ENCODE data around the gene HEATR5B. TPM values are rescaled to one million over a fixed set of nuclear protein-coding genes. Genes with fewer than 3 reads are reported as not detected.

The HEATR5B gene
- total RNA-seq, 1 experiment from 2014 or later, result 14.5 TPM

- H3K27me3 Mint-ChIP-seq (ENCODE audit: insufficient read depth, unreplicated experiment), result no peaks in the 10 kb centered on the region
- H3K27ac Mint-ChIP-seq (ENCODE audit: low read depth, unreplicated experiment), result no peak overlapping the region
- intact Hi-C loops (cut with micrococcal nuclease), result no loop called here
- H3K4me1 Mint-ChIP-seq (ENCODE audit: insufficient read depth, unreplicated experiment), result peaks cover 5% of the 10 kb centered on the region
- ChIA-PET CTCF (no interaction called here), POLR2A (no interaction called here)
- peaks cover 82% of the 10 kb centered on the region for H3K36me3 Mint-ChIP-seq (ENCODE audit: insufficient read depth, unreplicated experiment)
- H3K9me3 Mint-ChIP-seq (ENCODE audit: unreplicated experiment), result no peaks in the 10 kb centered on the region
- no TSS peak for BruUV-seq (replicated peaks)
- no peak for TF ChIP-seq CTCF (IDR thresholded peaks at IDR 0.05; ENCODE audit: unreplicated experiment)
- no peak overlapping the region for H3K4me3 Mint-ChIP-seq (ENCODE audit: unreplicated experiment)
- DNase-seq (ENCODE audit: unreplicated experiment), result no peak
These were observed 13.2 kb downstream of the HEATR5B start for GRCh38 chr2:37070931-37071330.

- no peak for DNase-seq (ENCODE audit: unreplicated experiment)
- Mint-ChIP-seq H3K4me3 (ENCODE audit: unreplicated experiment) (no peak overlapping the region), H3K4me1 (ENCODE audit: insufficient read depth, unreplicated experiment) (peaks cover 5% of the 10 kb centered on the region), H3K36me3 (ENCODE audit: insufficient read depth, unreplicated experiment) (peaks cover 88% of the 10 kb centered on the region), H3K9me3 (ENCODE audit: unreplicated experiment) (no peaks in the 10 kb centered on the region), H3K27me3 (ENCODE audit: insufficient read depth, unreplicated experiment) (no peaks in the 10 kb centered on the region), H3K27ac (ENCODE audit: low read depth, unreplicated experiment) (no peak overlapping the region)
- no TSS peak for BruUV-seq (replicated peaks)
- no peak for TF ChIP-seq CTCF (IDR thresholded peaks at IDR 0.05; ENCODE audit: unreplicated experiment)
- POLR2A ChIA-PET, result interaction anchor here (1.6 to 2.4 kb wide), 2 partner anchors 10 to 15 kb away, joined by 6 to 8 read pairs; partner anchors contain the start of genes GPATCH11 and HEATR5B
- intact Hi-C loops (cut with micrococcal nuclease), result no loop called here
- CTCF ChIA-PET, result no interaction called here
These were observed 15.5 kb downstream of the HEATR5B start for GRCh38 chr2:37068686-37069085.

GRCh38 chr2:37061776-37062175, 22.4 kb downstream of the HEATR5B start:
- H3K27ac Mint-ChIP-seq (ENCODE audit: low read depth, unreplicated experiment), result no peak overlapping the region
- no peaks in the 10 kb centered on the region for H3K9me3 Mint-ChIP-seq (ENCODE audit: unreplicated experiment)
- H3K36me3 Mint-ChIP-seq (ENCODE audit: insufficient read depth, unreplicated experiment), result peaks cover 84% of the 10 kb centered on the region
- no peak for DNase-seq (ENCODE audit: unreplicated experiment)
- no peak overlapping the region for H3K4me3 Mint-ChIP-seq (ENCODE audit: unreplicated experiment)
- H3K4me1 Mint-ChIP-seq (ENCODE audit: insufficient read depth, unreplicated experiment), result no peaks in the 10 kb centered on the region
- no TSS peak for BruUV-seq (replicated peaks)
- no peaks in the 10 kb centered on the region for H3K27me3 Mint-ChIP-seq (ENCODE audit: insufficient read depth, unreplicated experiment)
- ChIA-PET CTCF (no interaction called here), POLR2A (interaction anchor here (0.5 to 0.7 kb wide), 2 partner anchors 116 to 170 kb away, joined by 3 to 4 read pairs; partner anchors contain the start of genes CEBPZ and NDUFAF7)
- TF ChIP-seq CTCF (IDR thresholded peaks at IDR 0.05; ENCODE audit: unreplicated experiment), result no peak
- intact Hi-C loops (cut with micrococcal nuclease), result no loop called here

- H3K4me3 Mint-ChIP-seq (ENCODE audit: unreplicated experiment), result no peak overlapping the region
- ChIA-PET POLR2A (interaction anchor here (0.7 kb wide), 1 partner anchor 170 kb away, joined by 4 read pairs; the partner anchor contains the start of genes CEBPZ and NDUFAF7), CTCF (no interaction called here)
- no peaks in the 10 kb centered on the region for H3K4me1 Mint-ChIP-seq (ENCODE audit: insufficient read depth, unreplicated experiment)
- TF ChIP-seq CTCF (IDR thresholded peaks at IDR 0.05; ENCODE audit: unreplicated experiment), result no peak
- H3K27ac Mint-ChIP-seq (ENCODE audit: low read depth, unreplicated experiment), result no peak overlapping the region
- intact Hi-C loops (cut with micrococcal nuclease), result no loop called here
- BruUV-seq (replicated peaks), result no TSS peak
- no peak for DNase-seq (ENCODE audit: unreplicated experiment)
- H3K27me3 Mint-ChIP-seq (ENCODE audit: insufficient read depth, unreplicated experiment), result no peaks in the 10 kb centered on the region
- H3K9me3 Mint-ChIP-seq (ENCODE audit: unreplicated experiment), result no peaks in the 10 kb centered on the region
- H3K36me3 Mint-ChIP-seq (ENCODE audit: insufficient read depth, unreplicated experiment), result peaks cover 87% of the 10 kb centered on the region
These were observed 23.0 kb downstream of the HEATR5B start for GRCh38 chr2:37061013-37061711.
